Measurements from ENCODE around the gene E2F6. TPM values are rescaled to one million over a fixed set of nuclear protein-coding genes. Genes with fewer than 3 reads are reported as not detected.

E2F6 gene
- total RNA-seq, 1 donor from 2014 or later, result 11.8 TPM

- H3K4me3 Mint-ChIP-seq, result no peak overlapping the region
- no peak for ATAC-seq (ENCODE audit: low read depth)
These were observed 47.9 kb downstream of the E2F6 start for GRCh38 chr2:11417946-11418585.

GRCh38 chr2:11416931-11417330, 49.0 kb downstream of the E2F6 start:
- Mint-ChIP-seq H3K4me1 (no peaks in the 10 kb centered on the region), H3K4me3 (no peak overlapping the region), H3K27me3 (peaks cover 9% of the 10 kb centered on the region), H3K9me3 (peaks cover 3% of the 10 kb centered on the region), H3K27ac (no peak overlapping the region), H3K36me3 (ENCODE audit: low read depth) (no peaks in the 10 kb centered on the region)
- ATAC-seq (ENCODE audit: low read depth) (no peak), DNase-seq (no peak)
- no peak for TF ChIP-seq CTCF (IDR thresholded peaks at IDR 0.05)
- intact Hi-C loops (cut with micrococcal nuclease), result no loop called here
- POLR2A ChIA-PET, result interaction anchor here (0.7 kb wide), 1 partner anchor 335 kb away, joined by 5 read pairs; no protein-coding TSS in a partner anchor
- CTCF ChIA-PET, result interaction anchor here (1.3 kb wide), 1 partner anchor 10 kb away, joined by 3 read pairs; no protein-coding TSS in a partner anchor

More at GRCh38 chr2:11417946-11418585, 47.9 kb downstream of the E2F6 start:
- CTCF ChIA-PET, result interaction anchor here (0.7 kb wide), 1 partner anchor 99 kb away, joined by 3 read pairs; no protein-coding TSS in a partner anchor
- TF ChIP-seq CTCF (IDR thresholded peaks at IDR 0.05), result no peak
- Mint-ChIP-seq H3K27ac (no peak overlapping the region), H3K36me3 (ENCODE audit: low read depth) (no peaks in the 10 kb centered on the region), H3K27me3 (peaks cover 2% of the 10 kb centered on the region), H3K9me3 (peaks cover 3% of the 10 kb centered on the region), H3K4me1 (no peaks in the 10 kb centered on the region)
- intact Hi-C loops (cut with micrococcal nuclease), result no loop called here
- POLR2A ChIA-PET, result no interaction called here
- DNase-seq, result no peak

DNA sequence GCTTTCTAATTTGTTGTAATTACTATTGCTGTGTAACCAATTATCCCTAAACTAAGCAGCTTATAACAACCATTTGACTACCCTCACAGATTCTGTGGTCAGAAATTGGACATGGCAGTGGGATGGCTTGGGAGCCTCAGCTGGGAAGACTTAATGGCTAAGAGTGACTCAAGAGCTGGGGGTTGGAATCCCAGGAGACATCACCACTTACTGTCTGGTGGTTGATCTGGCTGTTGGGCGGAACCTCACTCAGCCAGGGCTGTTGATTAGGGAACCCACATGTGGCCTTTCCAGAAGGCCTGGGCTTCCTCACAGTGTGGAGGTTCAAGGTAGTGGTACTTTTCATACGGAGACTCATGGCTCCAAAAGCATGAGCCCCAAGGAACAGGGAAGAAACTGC, 49.8 kb downstream of the E2F6 start:
- Mint-ChIP-seq H3K9me3 (peaks cover 3% of the 10 kb centered on the region), H3K4me1 (no peaks in the 10 kb centered on the region), H3K27ac (no peak overlapping the region), H3K36me3 (ENCODE audit: low read depth) (no peaks in the 10 kb centered on the region), H3K4me3 (no peak overlapping the region), H3K27me3 (peaks cover 9% of the 10 kb centered on the region)
- intact Hi-C loops (cut with micrococcal nuclease), result no loop called here
- CTCF ChIA-PET, result interaction anchor here (1.3 kb wide), 1 partner anchor 9 kb away, joined by 3 read pairs; no protein-coding TSS in a partner anchor
- ATAC-seq (ENCODE audit: low read depth) (no peak), DNase-seq (no peak)
- TF ChIP-seq CTCF (IDR thresholded peaks at IDR 0.05), result no peak
- POLR2A ChIA-PET, result interaction anchor here (0.7 kb wide), 1 partner anchor 336 kb away, joined by 5 read pairs; no protein-coding TSS in a partner anchor

DNA sequence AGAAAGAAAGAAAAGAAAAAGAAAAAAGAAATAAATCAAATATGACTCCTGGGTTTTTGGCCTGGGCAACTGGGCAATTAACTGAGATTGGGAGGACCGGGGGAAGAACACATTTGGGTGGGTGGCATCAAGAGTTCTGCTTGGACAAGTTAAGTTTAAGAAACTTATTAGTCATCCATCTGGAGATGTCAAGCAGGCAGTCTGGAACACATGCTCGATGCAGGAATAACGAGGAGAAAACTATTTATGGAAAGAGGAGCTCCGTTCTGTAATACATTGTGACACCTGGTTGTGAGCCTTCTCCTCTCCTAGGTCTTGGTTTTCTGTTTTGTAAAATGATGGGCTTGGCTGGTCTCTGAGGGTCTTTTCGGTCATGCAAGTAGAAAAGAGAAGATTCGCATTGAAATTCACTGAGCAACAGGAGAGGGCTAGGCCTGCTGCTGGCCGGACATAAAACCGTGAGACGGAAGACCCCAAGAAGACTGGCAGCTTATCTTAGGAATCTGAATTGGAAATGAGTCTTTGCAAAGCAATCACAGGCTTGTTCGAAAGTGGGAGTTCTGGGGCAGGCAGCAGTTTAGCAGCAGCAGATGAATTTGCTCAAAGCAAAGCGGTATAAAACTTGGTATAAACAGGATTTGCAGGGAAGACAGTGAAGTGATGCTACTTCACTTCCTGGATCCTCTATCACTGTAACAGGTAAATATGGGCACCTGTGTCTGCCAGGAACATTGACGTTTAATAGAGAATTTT, 51.4 kb downstream of the E2F6 start:
- H3K27ac Mint-ChIP-seq, result no peak overlapping the region
- DNase-seq (no peak), ATAC-seq (ENCODE audit: low read depth) (no peak)
- H3K4me1 Mint-ChIP-seq, result no peaks in the 10 kb centered on the region
- peaks cover 9% of the 10 kb centered on the region for H3K27me3 Mint-ChIP-seq
- peaks cover 3% of the 10 kb centered on the region for H3K9me3 Mint-ChIP-seq
- no peak overlapping the region for H3K4me3 Mint-ChIP-seq
- no peaks in the 10 kb centered on the region for H3K36me3 Mint-ChIP-seq (ENCODE audit: low read depth)
- ChIA-PET POLR2A (no interaction called here), CTCF (interaction anchor here (1.6 to 2.1 kb wide), 2 partner anchors 281 to 283 kb away, joined by 4 read pairs; a partner anchor contains a TSS)
- TF ChIP-seq CTCF (IDR thresholded peaks at IDR 0.05), result no peak
- intact Hi-C loops (cut with micrococcal nuclease), result no loop called here

DNA sequence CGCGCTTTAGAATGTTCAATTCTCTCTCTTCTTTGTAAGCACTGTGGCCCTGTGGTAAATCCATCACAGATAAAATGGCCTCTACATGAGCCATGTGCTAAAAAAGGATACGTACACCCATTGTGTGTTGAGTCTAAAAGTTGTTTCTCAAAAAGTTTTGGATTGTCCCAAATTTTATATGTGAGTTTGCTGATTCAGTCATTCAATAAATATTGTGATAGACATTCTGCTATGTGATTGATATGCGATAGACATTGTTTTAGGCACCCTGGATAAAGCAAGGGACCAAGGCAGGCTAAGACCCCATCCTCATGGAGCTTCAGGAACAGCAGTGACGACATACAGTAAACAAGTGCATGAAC, 53.5 kb downstream of the E2F6 start:
- DNase-seq (no peak), ATAC-seq (ENCODE audit: low read depth) (no peak)
- no peaks in the 10 kb centered on the region for H3K9me3 Mint-ChIP-seq
- no peak overlapping the region for H3K4me3 Mint-ChIP-seq
- ChIA-PET CTCF (interaction anchor here (1.2 to 2.9 kb wide), 3 partner anchors 177 to 279 kb away, joined by 4 to 19 read pairs (median 16); a partner anchor contains a TSS), POLR2A (no interaction called here)
- H3K27me3 Mint-ChIP-seq, result peaks cover 9% of the 10 kb centered on the region
- TF ChIP-seq CTCF (IDR thresholded peaks at IDR 0.05), result no peak
- intact Hi-C loops (cut with micrococcal nuclease), result loop anchor here (1.0 kb wide), 2 partner anchors 178 to 280 kb away; no protein-coding TSS in a partner anchor
- H3K36me3 Mint-ChIP-seq (ENCODE audit: low read depth), result no peaks in the 10 kb centered on the region
- H3K27ac Mint-ChIP-seq, result no peak overlapping the region
- H3K4me1 Mint-ChIP-seq, result no peaks in the 10 kb centered on the region

All from activated B cell treated with CpG ODN at 0.5 μM for 24 hours (primary cell).